SK-N-SH (cell line): Measurements from ENCODE around the gene RCBTB2. TPM values are rescaled to one million over a fixed set of nuclear protein-coding genes. Genes with fewer than 3 reads are reported as not detected.

Experiments used
- CTCF ChIA-PET: fragments of 300-600, 350-600 bp; formaldehyde crosslinking; extraction: SDS; loops from one replicate; lab custom pipeline; 2021; lab: Yijun Ruan, JAX
- POLR2A ChIA-PET: fragments of 350-600 bp; sonication (Branson Sonifier 250); formaldehyde crosslinking; extraction: SDS; loops from one replicate; lab custom pipeline; 2020; ENCODE audit warnings: antibody characterized with exemption, inconsistent platforms; lab: Yijun Ruan, JAX
- DNase-seq: peaks from one replicate; pipeline ENCODE4 v3.0.0; 2012
- H2AFZ ChIP-seq: fragments of 200-600 bp; sonication (generic); 2 replicates; pipeline ENCODE4 v1.8.1; 2016; ENCODE audit warnings: antibody characterized with exemption, mild to moderate bottlenecking, low read depth
- H3F3A ChIP-seq: fragments of 200-600 bp; sonication (generic); replicated peaks from 2 replicates; pipeline ENCODE3; 2016; ENCODE audit warnings: antibody characterized with exemption, mild to moderate bottlenecking; ENCODE audit not compliant: insufficient read depth
- H3K27ac ChIP-seq, 2 experiments: fragments of 200-500 bp in 1 of 2; fragments of 200-600 bp in 1 of 2; sonication (Bioruptor generic) in 1 of 2; sonication (generic), shearing (Covaris generic) in 1 of 2; 2 replicates each; pipeline versions ENCODE4 v1.5.1 to v1.6.1; 2014 to 2016; ENCODE audit warnings: low read depth in 2 of 2, inconsistent platforms in 1 of 2, low read length in 1 of 2, mild to moderate bottlenecking in 1 of 2, mixed read lengths in 1 of 2
- H3K27me3 ChIP-seq: fragments of 200-600 bp; sonication (generic), shearing (Covaris generic); 2 replicates; pipeline ENCODE4 v1.6.1; 2016; ENCODE audit warnings: mixed run types; ENCODE audit not compliant: insufficient read depth
- H3K36me3 ChIP-seq, 2 experiments: fragments of 200-500 bp in 1 of 2; fragments of 200-600 bp in 1 of 2; sonication (Bioruptor generic) in 1 of 2; sonication (generic) in 1 of 2; replicated peaks in 1 of 2; 2 replicates each; pipeline versions ENCODE3 to v1.5.1; 2014 to 2016; ENCODE audit warnings: low read length in 1 of 2, mild to moderate bottlenecking in 1 of 2; ENCODE audit not compliant: insufficient read depth in 2 of 2, control insufficient read depth in 1 of 2
- H3K4me1 ChIP-seq, 2 experiments: fragments of 200-500 bp in 1 of 2; fragments of 200-600 bp in 1 of 2; sonication (Bioruptor generic) in 1 of 2; sonication (generic), shearing (Covaris generic) in 1 of 2; 2 replicates each; pipeline versions ENCODE4 v1.5.1 to v1.6.1; 2014 to 2016; ENCODE audit warnings: low read depth in 1 of 2, low read length in 1 of 2, mixed run types in 1 of 2; ENCODE audit not compliant: insufficient read depth in 2 of 2, control insufficient read depth in 1 of 2
- H3K4me2 ChIP-seq: fragments of 200-600 bp; sonication (generic), shearing (Covaris generic); 2 replicates; pipeline ENCODE4 v1.6.1; 2017; ENCODE audit warnings: mixed run types
- H3K4me3 ChIP-seq, 2 experiments: fragments of 200-500 bp in 1 of 2; fragments of 200-600 bp in 1 of 2; sonication (Bioruptor generic) in 1 of 2; sonication (generic), shearing (Covaris generic) in 1 of 2; 2 replicates each; pipeline versions ENCODE4 v1.5.1 to v1.8.1; 2014 to 2016; ENCODE audit warnings: low read depth in 2 of 2, inconsistent platforms in 1 of 2, low read length in 1 of 2, mild to moderate bottlenecking in 1 of 2, mixed read lengths in 1 of 2, moderate library complexity in 1 of 2
- H3K79me2 ChIP-seq: fragments of 200-600 bp; sonication (generic); 2 replicates; pipeline ENCODE4 v1.8.1; 2017; ENCODE audit warnings: mild to moderate bottlenecking; ENCODE audit not compliant: insufficient read depth
- H3K9ac ChIP-seq: fragments of 200-600 bp; sonication (generic); 2 replicates; pipeline ENCODE4 v1.6.1; 2017; ENCODE audit warnings: mixed run types
- H3K9me2 ChIP-seq: fragments of 200-600 bp; sonication (generic); 2 replicates; pipeline ENCODE4 v1.6.1; 2017; ENCODE audit warnings: mixed run types
- H3K9me3 ChIP-seq: fragments of 200-600 bp; sonication (generic); 2 replicates; pipeline ENCODE4 v1.6.1; 2017; ENCODE audit warnings: mixed run types, mild to moderate bottlenecking, moderate library complexity
- H4K20me1 ChIP-seq: fragments of 200-600 bp; sonication (generic); 2 replicates; pipeline ENCODE4 v1.6.1; 2017; ENCODE audit warnings: mild to moderate bottlenecking, mixed run types; ENCODE audit not compliant: insufficient read depth
- ELF1 ChIP-seq: IDR thresholded peaks from 2 replicates; pipeline ENCODE4 v1.4.0; 2012
- EP300 ChIP-seq, 2 experiments: IDR thresholded peaks; 2 replicates each; pipeline versions ENCODE4 v1.4.0 to v1.6.1; 2012; ENCODE audit warnings: borderline replicate concordance in 1 of 2, low read depth in 1 of 2, low read length in 1 of 2
- FOSL2 ChIP-seq: IDR thresholded peaks from 2 replicates; pipeline ENCODE4 v1.4.0; 2012; ENCODE audit warnings: low read depth, mild to moderate bottlenecking, moderate library complexity, borderline replicate concordance
- FOXM1 ChIP-seq: IDR thresholded peaks from 2 replicates; pipeline ENCODE4 v1.4.0; 2012; ENCODE audit warnings: low read depth, mild to moderate bottlenecking
- GATA2 ChIP-seq: sonication (generic); formaldehyde crosslinking; IDR thresholded peaks from 2 replicates; pipeline ENCODE4 v1.5.0; 2020; ENCODE audit warnings: mild to moderate bottlenecking, missing genetic modification reagents
- POLR2AphosphoS5 ChIP-seq: IDR thresholded peaks from 2 replicates; pipeline ENCODE4 v1.6.1; 2012; ENCODE audit warnings: low read depth, low read length
- RCOR1 ChIP-seq: fragments of 150-350 bp; IDR thresholded peaks from 2 replicates; pipeline ENCODE4 v1.6.1; 2017; ENCODE audit warnings: antibody characterized with exemption, low read length
- RFX5 ChIP-seq: IDR thresholded peaks from 2 replicates; pipeline ENCODE4 v1.6.1; 2012; ENCODE audit warnings: mild to moderate bottlenecking, improper control_type of control experiment, low read length
- RXRA ChIP-seq: IDR thresholded peaks from 2 replicates; pipeline ENCODE4 v1.4.0; 2012; ENCODE audit warnings: low read depth, mild to moderate bottlenecking, borderline replicate concordance
- YY1 ChIP-seq: IDR thresholded peaks from 2 replicates; pipeline ENCODE4 v1.4.0; 2012; ENCODE audit warnings: low read depth, mild to moderate bottlenecking
- WGBS: methylation state at CpG from one replicate; pipeline ENCODE4 v1.1.6; 2017; ENCODE audit warnings: low lambda C conversion rate; 5-methylcytosine and 5-hydroxymethylcytosine counted together
- polyA plus RNA-seq, 3 experiments: library from polyadenylated mRNA; depleted of rRNA; stranded (reverse); fragments of >200 nt; gene quantifications; 2 replicates each; pipeline ENCODE4 v1.2.3, GENCODE V29; 2012
- TF ChIP-seq, protein P1 (sequence below): IDR thresholded peaks from 2 replicates; pipeline ENCODE4 v1.6.1; 2012; ENCODE audit warnings: mild to moderate bottlenecking, low read depth, low read length, moderate library complexity
- TF ChIP-seq, protein P2 (sequence below): IDR thresholded peaks from 2 replicates; pipeline ENCODE4 v1.4.0; 2012; ENCODE audit warnings: low read depth
- TF ChIP-seq, protein P3 (sequence below): IDR thresholded peaks from 2 replicates; pipeline ENCODE4 v1.4.0; 2012; ENCODE audit warnings: low read depth, borderline replicate concordance
- TF ChIP-seq, protein P4 (sequence below): fragments of 150-350 bp; IDR thresholded peaks from 2 replicates; pipeline ENCODE4 v1.6.1; 2016; ENCODE audit warnings: mild to moderate bottlenecking, low read depth, low read length
- TF ChIP-seq, protein P5 (sequence below): IDR thresholded peaks from 2 replicates; pipeline ENCODE4 v1.4.0; 2012; ENCODE audit warnings: low read depth, borderline replicate concordance
- TF ChIP-seq, protein P6 (sequence below): IDR thresholded peaks from 2 replicates; pipeline ENCODE4; 2012

RCBTB2 gene
- polyA plus RNA-seq, 1 of the 3 experiments (the other 2 are of a cell fraction) = 2.8 TPM

DNA sequence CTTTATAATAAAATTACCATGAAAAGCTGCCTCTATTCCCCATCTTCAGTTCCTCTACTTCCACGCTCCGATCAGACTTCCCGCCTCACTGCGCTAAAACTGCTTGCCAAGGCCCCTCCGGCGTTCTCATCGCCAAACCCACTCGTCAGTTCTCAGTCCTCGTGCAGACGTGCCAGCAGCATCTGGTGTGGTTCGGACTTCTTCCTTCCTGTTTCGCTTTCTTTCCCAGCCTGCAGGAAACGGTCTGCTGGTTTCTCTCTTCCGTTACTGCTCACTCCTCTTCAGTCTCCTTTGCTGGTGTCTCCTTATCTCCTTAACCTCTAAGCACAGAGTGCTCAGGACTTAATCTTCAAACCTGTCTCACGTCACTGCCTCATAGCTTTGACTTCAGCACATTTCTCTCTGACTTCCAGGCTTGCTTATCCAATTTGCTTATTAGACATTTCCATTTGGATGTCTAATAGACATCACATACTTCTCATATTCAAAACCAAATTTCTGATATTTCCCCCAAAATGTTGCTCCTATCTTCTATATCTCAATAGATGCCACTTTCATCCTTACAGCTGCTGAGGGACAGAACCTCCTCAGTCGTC lies 40.3 kb downstream of the RCBTB2 start:
- peaks cover 0 to 5% of the 10 kb centered on the region in 2 experiments for H3K36me3 ChIP-seq
- H3K4me1 ChIP-seq = peaks cover 0 to 7% of the 10 kb centered on the region in 2 experiments; a peak in 2 of 4 replicates
- ChIA-PET CTCF (interaction anchor here (1.3 kb wide), 1 partner anchor 87 kb away, joined by 3 read pairs; no protein-coding TSS in a partner anchor), POLR2A (no interaction called here)
- H3K79me2 ChIP-seq = no peaks in the 10 kb centered on the region
- TF ChIP-seq ELF1 (no peak), RFX5 (no peak), YY1 (no peak), RCOR1 (no peak), RXRA (no peak), POLR2AphosphoS5 (no peak), FOSL2 (no peak), EP300 (IDR thresholded peaks at IDR 0.05; ENCODE audit: borderline replicate concordance in 1 of 2, low read depth in 1 of 2, low read length in 1 of 2) (no peak), FOXM1 (no peak), GATA2 (no peak)
- TF ChIP-seq, protein P1, sequence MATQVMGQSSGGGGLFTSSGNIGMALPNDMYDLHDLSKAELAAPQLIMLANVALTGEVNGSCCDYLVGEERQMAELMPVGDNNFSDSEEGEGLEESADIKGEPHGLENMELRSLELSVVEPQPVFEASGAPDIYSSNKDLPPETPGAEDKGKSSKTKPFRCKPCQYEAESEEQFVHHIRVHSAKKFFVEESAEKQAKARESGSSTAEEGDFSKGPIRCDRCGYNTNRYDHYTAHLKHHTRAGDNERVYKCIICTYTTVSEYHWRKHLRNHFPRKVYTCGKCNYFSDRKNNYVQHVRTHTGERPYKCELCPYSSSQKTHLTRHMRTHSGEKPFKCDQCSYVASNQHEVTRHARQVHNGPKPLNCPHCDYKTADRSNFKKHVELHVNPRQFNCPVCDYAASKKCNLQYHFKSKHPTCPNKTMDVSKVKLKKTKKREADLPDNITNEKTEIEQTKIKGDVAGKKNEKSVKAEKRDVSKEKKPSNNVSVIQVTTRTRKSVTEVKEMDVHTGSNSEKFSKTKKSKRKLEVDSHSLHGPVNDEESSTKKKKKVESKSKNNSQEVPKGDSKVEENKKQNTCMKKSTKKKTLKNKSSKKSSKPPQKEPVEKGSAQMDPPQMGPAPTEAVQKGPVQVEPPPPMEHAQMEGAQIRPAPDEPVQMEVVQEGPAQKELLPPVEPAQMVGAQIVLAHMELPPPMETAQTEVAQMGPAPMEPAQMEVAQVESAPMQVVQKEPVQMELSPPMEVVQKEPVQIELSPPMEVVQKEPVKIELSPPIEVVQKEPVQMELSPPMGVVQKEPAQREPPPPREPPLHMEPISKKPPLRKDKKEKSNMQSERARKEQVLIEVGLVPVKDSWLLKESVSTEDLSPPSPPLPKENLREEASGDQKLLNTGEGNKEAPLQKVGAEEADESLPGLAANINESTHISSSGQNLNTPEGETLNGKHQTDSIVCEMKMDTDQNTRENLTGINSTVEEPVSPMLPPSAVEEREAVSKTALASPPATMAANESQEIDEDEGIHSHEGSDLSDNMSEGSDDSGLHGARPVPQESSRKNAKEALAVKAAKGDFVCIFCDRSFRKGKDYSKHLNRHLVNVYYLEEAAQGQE = no peak
- TF ChIP-seq, protein P2, sequence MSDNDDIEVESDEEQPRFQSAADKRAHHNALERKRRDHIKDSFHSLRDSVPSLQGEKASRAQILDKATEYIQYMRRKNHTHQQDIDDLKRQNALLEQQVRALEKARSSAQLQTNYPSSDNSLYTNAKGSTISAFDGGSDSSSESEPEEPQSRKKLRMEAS = no peak
- TF ChIP-seq, protein P3, sequence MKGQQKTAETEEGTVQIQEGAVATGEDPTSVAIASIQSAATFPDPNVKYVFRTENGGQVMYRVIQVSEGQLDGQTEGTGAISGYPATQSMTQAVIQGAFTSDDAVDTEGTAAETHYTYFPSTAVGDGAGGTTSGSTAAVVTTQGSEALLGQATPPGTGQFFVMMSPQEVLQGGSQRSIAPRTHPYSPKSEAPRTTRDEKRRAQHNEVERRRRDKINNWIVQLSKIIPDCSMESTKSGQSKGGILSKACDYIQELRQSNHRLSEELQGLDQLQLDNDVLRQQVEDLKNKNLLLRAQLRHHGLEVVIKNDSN = no peak
- TF ChIP-seq, protein P4, sequence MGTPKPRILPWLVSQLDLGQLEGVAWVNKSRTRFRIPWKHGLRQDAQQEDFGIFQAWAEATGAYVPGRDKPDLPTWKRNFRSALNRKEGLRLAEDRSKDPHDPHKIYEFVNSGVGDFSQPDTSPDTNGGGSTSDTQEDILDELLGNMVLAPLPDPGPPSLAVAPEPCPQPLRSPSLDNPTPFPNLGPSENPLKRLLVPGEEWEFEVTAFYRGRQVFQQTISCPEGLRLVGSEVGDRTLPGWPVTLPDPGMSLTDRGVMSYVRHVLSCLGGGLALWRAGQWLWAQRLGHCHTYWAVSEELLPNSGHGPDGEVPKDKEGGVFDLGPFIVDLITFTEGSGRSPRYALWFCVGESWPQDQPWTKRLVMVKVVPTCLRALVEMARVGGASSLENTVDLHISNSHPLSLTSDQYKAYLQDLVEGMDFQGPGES = no peak
- TF ChIP-seq, protein P5, sequence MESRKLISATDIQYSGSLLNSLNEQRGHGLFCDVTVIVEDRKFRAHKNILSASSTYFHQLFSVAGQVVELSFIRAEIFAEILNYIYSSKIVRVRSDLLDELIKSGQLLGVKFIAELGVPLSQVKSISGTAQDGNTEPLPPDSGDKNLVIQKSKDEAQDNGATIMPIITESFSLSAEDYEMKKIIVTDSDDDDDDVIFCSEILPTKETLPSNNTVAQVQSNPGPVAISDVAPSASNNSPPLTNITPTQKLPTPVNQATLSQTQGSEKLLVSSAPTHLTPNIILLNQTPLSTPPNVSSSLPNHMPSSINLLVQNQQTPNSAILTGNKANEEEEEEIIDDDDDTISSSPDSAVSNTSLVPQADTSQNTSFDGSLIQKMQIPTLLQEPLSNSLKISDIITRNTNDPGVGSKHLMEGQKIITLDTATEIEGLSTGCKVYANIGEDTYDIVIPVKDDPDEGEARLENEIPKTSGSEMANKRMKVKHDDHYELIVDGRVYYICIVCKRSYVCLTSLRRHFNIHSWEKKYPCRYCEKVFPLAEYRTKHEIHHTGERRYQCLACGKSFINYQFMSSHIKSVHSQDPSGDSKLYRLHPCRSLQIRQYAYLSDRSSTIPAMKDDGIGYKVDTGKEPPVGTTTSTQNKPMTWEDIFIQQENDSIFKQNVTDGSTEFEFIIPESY = no peak
- TF ChIP-seq, protein P6, sequence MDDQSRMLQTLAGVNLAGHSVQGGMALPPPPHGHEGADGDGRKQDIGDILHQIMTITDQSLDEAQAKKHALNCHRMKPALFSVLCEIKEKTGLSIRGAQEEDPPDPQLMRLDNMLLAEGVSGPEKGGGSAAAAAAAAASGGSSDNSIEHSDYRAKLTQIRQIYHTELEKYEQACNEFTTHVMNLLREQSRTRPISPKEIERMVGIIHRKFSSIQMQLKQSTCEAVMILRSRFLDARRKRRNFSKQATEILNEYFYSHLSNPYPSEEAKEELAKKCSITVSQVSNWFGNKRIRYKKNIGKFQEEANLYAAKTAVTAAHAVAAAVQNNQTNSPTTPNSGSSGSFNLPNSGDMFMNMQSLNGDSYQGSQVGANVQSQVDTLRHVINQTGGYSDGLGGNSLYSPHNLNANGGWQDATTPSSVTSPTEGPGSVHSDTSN = no peak
- H3K9me3 ChIP-seq = no peaks in the 10 kb centered on the region; the same call in 1 of the 2 replicates
- no peak overlapping the region for H3K27ac ChIP-seq
- H3K9ac ChIP-seq = no peak overlapping the region
- H2AFZ ChIP-seq = no peak overlapping the region
- H3K27me3 ChIP-seq = no peaks in the 10 kb centered on the region
- DNase-seq = no peak
- peaks cover 5% of the 10 kb centered on the region for H3F3A ChIP-seq
- H3K4me2 ChIP-seq = no peak overlapping the region
- no peaks in the 10 kb centered on the region for H4K20me1 ChIP-seq
- no peak overlapping the region for H3K4me3 ChIP-seq
- WGBS = 88% methylated on average over 16 of the region's 16 CpGs
- H3K9me2 ChIP-seq = no peaks in the 10 kb centered on the region
